Stimulated activated CD8-positive, alpha-beta memory T cell treated with anti-CD3 and anti-CD28 coated beads, Interleukin-7, amount 100 ng/mL, for 1 hour (primary cell): ENCODE data around the gene MAN1A2.

Experiments
- DNase-seq, 2 donors: peaks; one replicate each; pipeline ENCODE4 v3.0.0-alpha.2; 2020; ENCODE audit warnings: low read depth in 2 of 2

The MAN1A2 gene

DNA sequence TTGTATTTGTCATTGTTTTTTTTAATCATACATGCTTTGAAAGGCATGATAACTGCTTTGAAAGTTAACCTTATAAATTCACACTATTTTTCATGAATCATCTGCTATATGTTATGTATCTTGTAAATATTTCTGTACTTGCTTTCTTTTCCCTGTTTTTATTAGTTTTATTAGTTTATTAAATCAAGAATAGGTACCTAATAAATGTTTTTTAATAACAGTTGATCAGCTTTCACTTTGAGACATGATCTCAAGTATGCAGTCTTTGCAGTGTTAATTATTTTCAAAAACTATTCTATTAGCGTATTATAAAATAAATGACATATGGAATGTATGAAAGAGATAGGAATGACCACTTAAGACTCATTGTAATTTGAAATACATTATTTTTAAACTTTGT lies 127.8 kb downstream of the MAN1A2 start:
- no peak for DNase-seq

DNA sequence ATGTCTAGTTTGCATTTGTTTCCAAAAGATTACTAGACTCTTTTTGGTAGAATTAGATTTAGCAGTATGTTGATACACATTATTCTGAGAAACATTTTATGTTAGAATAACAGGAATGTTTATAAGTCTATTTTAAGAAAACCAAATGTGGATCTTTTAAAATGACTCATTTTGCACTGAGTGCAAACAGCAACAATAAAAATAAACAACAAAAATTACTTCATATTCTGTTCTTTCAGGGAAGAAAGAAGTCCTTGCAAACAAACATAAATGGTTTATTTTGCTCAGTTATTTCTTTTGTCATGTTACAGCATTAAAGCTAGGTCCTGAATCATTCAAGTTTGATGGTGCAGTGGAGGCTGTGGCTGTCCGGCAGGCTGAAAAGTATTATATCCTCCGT lies 131.8 kb downstream of the MAN1A2 start:
- DNase-seq: no peak

DNA sequence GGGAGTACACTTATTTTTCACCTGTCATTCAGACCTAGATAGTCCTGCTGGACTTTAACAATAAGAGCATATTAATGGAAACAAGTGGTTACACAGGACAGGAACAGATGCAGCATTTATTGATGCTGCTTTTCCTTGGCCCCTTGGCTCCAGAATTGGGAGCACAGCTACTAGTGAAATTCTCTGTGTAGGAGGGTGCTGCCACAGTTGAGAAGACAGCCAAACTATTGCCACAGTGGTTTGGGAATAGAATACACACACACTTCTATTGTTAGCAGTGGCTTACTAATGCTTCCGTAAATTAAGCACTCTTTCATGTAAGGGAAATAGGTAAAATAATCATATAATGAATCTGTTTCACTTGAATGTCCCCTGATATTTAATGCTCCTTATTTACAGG lies 133.3 kb downstream of the MAN1A2 start:
- no peak for DNase-seq

DNA sequence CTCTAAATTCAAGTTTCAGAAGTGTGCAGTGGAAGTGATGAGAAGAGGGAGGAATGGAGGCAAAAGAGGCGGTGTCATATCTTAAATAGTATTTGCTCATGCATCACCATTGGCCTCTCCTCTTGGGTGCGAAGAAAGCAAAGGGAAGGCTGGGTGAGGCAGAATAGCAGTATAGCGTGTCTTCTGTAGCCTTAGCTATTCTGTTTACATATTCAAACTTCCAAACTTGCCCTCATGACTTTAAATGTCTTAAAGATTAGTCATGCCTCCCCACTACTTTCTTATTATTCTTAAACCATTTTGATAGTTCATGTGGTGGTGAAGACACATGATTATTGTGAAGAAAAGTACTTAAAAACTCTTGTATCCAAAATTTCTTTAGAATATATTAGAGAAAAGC lies 134.0 kb downstream of the MAN1A2 start:
- no peak for DNase-seq

DNA sequence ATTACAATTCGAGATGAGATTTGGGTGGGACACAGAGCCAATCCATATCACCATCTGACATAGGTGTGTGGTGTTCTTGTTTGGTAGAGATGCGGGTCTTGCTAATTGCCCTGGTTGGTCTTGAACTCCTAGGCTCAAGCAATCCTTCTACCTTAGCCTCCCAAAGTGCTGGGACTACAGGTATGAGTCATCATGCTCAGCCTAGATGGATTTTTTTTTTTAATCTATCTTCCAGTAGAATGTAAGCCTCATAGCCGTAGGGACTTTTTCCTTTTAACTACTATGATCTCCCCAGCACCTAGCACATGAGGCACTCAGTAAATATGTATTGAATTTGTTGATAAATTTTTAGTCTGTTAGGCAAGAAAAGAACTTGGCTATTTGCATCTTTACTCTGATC lies 144.0 kb downstream of the MAN1A2 start:
- DNase-seq: no peak

DNA sequence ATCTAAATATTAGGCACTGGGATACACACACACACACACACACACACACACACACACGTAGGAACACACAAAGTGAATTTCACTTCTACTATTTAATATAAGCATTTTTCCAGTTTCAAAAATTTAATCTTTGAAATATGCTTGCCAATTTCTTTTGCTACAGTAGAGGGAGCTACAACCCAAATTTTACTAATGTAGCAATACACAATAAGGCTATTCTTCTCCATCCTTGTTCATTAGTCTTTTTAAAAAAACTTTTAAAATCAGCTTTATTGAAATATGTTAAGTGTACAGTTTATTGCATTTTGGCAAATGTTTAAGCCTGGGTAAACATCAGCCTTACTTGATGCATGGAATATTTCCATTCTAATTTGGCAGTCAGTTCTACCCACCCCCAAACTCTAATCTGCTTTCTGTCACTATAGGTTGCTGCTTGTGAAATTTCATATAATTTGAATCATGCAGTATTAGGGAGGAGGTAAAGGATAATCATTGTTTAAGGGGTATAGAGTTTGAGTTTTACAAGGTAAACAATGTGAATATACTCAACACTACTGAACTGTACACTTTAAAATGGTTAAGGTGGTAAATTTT lies 145.6 kb downstream of the MAN1A2 start:
- DNase-seq: no peak

DNA sequence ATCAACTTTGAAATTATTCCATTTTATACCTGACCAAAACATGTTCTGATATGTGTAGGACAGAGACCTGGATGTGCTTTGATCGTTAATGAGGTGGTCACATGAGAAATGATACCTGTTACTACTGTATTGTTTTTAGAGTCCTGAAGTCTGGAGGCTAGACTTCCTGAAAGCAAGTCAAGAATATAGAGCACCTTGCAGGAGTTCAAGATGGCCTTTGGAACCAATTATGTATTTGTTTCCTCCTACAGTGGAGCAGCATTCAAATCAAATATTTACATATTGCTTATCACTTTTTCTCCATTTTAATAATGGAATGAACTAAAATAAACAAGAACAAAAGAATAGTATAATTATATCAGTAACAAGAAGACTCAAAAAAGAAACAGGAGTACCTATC lies 155.9 kb downstream of the MAN1A2 start:
- DNase-seq: no peak

DNA sequence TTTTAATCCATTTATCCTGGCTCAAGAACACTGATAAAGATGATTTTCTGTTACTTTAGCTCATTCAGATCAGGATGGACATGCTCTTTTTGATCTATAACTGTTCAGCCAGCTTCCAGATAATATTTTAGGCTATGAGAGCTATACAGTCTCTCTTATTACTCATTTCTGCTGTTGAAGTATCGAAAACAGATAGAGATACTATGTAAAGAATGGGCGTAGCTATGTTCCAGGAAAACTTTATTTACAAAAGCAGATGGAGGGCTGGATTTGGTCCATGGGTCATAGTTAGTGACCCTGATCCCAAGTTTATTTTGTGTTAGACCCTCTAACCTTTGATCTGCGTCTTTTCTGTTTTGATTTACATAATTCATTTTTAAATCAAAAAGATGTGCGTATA lies 159.8 kb downstream of the MAN1A2 start:
- no peak for DNase-seq

DNA sequence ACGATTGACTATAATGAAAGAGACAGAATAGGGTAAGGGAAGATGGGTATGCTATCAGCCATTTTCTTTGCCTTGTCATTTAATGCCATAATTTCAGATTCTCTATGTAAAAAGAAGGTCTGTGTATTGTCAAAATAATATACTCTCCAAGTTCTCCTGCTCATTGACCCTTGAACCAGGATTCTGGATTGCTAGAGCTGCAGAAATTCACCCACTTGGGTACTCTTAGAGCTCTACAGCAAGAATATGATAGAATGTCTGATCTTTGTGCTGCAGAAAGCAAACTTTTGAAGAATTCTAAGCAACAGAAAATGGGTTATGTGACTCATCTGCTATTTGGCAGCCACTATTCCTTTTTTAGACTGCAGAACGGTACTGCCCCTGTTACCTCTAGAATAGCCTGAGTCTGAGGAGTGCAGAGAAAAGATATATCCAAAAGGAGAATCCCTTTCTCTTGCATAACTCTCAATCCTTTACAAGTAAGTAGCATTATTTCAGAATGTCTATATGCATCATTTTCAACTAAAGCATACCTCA lies 160.4 kb downstream of the MAN1A2 start:
- no peak for DNase-seq

DNA sequence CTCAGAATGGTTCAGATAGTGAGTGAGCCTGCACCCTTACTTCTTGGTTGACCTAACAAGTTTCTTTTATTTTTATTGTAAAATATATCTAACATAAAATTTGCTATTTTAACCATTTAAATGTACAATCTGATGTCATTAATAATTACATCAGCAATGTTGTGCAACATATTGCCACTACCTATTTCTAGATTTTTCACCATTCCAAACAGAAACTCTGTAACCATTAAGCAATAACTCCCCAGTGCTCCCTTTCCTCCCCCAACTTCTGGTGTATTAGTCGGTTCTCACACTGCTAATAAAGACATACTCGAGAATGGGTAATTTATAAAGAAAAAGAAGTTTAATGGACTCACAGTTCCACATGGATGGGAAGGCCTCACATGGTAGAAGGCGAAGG lies 162.4 kb downstream of the MAN1A2 start:
- DNase-seq: no peak

DNA sequence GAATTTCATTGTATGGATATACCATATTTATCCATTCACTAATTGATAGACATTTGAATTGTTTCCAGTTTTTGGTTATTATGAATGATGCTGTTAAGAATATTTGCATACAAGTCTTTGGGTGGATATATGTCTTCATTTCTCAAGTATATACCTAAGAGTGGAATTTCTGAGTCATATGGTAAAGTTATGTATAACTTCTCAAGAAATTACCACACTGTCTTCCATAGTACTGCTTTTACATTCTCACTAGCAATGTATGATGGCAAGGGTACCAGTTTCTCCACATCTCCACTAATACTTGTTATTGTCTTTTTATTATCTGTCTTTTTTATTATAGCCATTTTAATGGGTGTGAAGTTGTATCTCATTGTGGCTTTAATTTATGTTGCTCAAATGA lies 164.0 kb downstream of the MAN1A2 start:
- no peak for DNase-seq

DNA sequence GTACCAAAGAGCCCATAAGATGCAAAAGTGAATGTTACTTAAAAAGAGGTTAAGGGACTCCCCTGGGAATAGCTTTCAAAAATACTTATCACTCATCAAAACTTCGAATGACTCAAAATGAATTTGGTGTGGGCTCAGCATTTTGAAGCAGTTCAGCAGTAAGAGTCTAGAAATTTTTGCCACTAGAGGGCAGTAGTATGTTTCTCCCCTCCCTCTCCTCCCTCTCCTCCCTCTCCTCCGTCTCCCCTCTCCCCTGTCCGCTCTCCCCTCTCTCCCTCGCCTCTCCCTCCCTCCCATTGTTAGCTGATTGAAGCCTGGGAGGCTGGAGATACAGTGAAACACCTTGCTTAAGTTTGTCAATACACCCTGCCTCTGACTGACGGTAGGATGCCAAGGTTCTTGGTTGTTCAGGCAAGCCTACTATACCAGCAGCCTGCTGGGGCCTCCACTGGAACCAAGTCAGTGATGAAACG lies 167.8 kb downstream of the MAN1A2 start:
- no peak for DNase-seq

DNA sequence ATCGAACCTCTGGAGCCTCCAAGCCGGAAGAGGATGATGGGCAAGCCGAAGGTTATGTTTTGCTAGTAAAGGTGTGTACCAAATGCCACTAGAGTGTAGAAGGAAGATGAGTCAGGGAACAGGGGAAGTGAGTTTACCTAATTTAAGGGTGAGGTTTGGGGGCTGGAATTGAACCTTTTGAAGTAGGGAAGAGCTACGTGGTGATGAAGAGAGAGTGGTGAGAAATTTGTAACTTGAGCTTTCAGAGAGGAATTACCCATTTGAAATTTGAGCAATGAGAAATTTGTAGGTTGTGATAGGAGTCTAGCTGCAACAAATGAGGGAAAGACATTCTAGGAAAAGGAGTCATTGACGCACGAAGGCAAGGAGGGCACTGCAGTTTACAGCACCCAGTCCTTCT lies 168.6 kb downstream of the MAN1A2 start:
- no peak for DNase-seq

DNA sequence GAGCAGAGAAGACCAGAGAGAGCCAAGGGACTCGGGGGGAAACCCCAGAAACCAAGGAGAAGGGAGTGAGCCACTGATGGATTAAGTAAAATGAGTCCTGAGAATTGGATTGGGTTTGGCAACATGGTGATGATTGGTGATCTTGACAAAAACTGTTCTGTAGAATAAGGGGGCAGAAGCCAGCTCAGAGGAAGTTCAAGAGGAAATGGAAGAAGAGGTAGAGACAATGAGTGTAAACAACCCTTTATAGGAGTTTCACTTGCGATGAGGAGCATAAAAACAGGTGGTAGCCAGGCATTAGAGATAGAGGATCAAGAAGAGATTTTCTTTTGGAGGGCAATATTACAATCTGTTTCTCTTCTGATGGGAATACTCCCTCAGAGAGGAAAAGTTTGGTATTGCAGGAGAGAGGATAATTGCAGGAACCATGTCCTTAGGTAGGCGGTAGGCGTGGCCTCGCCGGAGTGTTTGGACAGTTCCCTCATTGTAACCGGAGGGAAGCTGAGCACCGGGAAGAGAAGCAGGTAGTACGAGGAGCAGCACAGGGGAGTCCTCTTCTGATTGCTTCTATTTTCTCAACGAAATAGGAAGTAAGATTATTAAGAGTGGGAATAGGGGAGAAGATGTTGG lies 170.2 kb downstream of the MAN1A2 start:
- no peak for DNase-seq

DNA sequence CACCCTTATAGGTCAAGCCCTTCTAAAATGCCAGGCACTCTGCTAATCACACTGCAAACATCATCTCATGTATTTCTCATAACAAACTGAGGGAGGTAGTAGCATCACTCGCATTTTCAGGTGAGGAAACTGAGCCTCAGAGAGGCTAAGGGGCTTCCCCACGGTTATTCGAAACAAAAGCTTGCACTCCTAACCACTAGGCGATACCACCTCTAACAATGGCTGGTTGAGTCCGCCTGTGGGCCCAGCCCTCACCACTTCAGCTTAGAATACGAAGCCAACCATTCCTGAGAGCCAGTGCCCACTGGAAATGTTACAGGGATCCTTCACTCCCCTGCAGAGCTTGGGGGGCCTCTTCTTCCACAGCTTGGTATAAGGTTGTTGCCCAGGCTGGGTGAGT lies 173.3 kb downstream of the MAN1A2 start:
- DNase-seq: no peak

DNA sequence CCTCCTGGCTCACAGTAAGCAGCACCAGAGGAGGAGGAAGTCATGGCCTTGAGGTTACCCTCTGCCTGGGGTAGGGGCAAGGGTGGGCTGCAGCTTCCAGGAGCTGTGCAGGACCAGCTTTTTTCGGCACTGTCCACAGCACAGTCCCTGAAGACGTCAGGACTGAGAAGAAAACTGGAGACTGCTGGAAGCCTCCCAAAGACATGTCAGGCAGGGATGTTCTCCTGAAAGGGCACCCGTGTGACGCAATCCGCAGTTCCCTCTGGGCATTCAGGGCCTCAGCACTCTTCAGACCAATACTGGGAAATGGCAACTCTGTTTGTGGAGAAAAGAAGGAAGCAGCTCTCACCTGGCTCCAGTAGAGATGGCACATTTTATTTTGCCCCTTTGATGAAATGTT lies 173.8 kb downstream of the MAN1A2 start:
- DNase-seq: no peak

DNA sequence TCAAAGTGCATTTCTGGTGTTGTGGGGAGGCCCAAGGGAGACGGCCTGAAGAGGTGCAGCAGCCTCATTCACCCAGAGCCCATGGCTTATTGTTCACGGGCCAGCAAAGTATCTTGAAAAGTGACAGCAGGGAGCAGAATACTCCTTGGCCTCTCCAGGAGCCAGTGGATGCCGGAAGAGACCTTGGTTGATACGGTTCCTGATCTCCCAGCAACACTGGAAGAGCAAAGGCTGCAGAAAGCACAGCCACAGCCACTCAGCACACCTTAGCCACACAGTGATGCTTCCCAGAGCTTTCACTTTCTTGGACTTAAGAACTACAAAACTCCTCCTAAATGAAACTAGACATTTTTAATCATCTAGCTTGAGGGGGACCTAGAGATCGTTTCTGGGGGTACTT lies 174.3 kb downstream of the MAN1A2 start:
- no peak for DNase-seq

DNA sequence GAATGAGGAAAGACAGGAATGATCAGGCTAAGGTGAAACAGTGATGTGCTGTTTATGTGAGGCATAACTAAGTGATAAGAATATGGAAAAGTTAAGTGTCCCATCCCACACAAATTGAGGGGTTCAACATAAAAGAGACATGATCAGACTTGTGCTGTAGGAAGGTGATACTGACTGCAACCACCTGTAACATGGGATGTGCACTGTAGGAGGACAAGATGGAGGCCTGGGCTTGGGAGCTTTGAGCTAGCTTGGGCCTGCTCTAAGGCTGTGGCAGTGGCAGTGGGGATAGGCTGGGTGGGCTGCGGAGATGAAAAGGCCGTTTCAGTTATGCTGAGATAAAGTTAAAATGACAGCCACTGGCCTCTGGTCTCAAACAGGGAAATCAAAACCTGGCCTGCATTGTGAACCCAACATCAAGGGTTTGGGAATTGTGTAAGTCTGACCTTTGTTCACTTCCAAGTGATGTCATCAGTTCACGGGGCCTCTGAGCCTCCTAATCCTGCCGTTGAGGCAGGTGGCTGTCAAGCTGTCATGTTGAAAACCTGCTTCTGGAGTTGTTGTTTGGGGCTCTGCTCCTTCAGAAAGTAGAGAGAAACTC lies 177.4 kb downstream of the MAN1A2 start:
- DNase-seq: no peak

DNA sequence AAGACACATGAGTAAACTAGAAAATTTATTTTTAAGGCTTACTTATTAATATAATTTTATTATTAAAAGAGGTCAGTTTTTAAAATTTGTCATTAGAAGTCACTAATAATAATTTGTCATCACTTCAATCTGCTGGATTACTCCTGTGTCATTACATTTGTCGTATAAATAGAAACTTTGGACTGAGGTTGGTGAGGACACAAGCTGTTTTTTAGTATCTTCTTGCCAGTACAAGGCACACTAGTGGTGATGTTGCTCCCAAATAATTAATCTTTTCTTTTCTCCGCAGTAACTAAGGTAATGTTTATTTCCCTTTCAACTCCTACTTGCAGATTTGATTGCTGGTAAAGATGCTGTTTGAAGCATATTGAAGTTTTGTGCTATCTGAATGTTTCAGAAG lies 179.2 kb downstream of the MAN1A2 start:
- DNase-seq: no peak

DNA sequence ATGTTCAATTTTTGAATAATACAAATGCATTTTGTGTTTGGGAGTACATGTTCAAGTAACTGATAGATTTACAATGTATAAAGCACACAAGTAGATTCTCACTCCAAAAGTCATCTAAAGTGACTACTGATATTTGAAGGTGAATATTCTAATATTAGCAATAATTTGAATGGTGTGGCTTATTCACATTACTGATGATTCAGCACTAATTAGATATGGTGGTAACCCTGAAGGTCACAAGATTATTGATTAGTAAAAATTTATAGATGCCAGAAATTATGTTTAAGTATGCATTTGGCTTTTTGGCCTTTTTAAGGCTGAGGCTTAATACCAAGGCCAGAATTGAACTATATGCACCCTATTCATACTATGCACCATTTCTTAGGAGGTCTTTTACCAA lies 186.2 kb downstream of the MAN1A2 start:
- DNase-seq: no peak

DNA sequence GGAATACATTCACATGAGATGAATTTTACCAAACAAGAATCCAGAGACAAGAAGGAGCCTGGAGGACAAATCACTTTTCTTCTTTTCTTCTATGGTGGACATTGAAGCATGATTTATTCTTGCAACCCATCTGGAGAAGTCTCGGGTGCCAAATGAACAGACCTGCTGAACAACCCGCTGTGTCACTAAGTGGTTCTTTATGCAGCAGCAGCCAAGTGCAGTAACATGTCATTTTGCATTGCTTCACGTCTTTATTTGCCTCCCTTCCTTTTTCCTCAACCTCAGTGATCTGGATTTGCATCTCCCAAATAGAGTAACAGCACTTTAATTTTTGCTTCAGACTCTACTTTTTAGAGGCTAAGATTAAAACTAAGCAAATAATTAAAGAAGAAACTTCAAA lies 188.6 kb downstream of the MAN1A2 start:
- no peak for DNase-seq

DNA sequence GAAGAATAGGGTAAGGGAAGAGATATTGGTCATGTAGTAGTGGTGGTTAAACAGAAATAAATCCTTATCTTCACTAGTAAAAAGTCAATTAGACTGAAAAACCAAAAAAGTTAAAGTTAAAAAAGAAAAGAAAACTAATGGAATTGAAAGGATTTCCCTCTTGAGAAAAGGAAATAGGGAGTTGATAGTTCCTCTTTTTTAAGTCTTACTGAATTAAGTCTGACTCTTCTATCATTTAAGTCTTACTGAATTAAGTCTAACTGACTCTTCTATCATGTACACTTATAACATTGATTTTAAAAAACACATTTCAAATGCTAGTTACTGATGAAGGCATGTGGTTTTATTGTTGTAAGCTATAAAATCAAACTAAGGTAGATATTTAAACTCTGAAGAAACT lies 189.1 kb downstream of the MAN1A2 start:
- no peak for DNase-seq

DNA sequence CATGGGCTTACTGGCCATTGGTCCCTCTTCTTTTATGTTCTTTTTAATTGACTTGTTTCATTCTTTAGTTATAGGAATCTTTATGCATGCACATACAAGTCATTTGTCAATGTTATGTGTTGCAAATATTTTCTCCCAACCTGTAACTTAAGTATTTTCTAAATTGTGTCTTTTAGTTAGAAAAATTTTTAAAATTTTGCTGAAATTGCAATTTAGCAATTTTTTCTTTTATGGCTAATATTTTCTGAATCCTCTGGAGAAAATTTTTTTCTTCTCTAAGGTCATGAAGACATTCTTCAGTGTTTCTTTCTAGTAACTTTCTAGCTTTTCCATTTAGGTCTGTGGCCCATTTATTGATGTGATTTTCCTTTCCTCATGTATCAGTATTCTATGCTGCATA lies 189.7 kb downstream of the MAN1A2 start:
- no peak for DNase-seq
